DMS114 treated with DMSO at 0.1 percent for 48 hours (cell line): Measurements from ENCODE around the gene SNX7.

Experiments used
- DNase-seq: peaks from one replicate; lab custom pipeline; 2025; ENCODE audit not compliant: unreplicated experiment; lab: John Stamatoyannopoulos, UW

Gene SNX7

DNA sequence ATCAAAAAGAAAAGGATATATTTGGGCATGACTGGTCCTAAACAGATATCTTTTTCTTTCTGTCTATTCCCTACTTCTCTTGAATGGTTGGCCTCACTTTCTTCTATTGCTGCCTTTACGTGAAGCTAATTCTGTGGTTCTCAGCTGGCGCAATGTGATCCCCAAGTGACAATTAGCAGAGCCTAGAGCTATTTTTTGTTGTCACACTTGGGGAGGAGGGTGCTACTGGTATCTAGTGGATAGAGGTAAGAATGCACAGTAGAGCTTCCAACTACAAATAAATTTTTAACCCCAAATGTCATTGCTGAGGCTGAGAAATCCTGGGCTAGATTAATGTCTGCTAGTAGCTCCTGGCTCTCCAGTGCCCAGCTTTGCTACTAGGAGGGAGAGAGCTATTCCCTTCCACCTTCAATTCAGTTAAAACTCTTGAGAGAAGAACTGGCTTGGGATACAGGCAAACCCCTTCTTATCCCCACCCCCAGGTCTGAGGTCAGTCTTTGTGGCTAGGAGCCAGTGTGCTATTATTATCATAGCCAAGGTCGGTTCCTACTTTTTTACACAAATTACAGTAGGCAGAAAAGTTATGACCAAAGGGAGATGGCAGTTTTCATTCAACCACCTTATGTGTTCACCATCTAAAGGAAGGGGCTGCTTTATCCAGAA is 102.1 kb downstream of the SNX7 start:
- DNase-seq: no peak

DNA sequence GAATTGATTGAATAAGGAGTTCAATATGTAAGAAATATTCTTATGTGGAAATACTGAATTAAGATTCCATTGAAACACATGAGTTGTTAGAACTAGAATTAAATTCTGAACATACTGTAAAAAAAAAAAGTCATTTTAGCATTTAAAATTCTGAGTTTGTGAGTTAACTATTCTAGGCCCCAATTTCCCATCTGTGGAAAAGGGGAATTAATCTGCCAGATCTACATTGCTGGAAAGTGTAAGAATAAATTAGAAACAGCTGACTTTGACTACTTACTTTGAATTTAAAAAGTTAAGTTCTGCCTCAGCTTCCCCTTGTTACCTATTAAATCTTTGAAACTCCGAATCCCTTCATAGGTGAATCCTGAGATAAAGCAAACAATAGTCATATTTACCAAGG is 103.0 kb downstream of the SNX7 start:
- DNase-seq: no peak

DNA sequence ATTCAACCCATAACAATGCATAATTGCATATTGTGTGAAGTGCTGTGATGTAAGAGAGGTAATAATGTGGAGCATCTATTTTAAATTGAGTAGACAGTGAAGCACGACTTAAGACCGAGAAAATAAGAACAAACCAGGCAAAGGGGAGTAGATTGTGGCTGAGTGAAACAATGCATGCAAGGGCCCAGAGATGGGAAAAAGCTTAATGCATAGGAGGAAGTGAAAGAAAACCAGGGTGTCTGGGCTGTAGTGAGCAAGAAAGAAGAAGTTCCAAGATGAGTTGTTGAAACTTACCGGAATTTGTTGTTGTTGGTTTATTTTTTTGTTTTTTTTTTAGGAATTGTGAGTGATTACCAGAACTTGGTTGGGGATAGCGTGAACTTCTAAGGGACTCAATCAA is 104.7 kb downstream of the SNX7 start:
- DNase-seq: no peak

DNA sequence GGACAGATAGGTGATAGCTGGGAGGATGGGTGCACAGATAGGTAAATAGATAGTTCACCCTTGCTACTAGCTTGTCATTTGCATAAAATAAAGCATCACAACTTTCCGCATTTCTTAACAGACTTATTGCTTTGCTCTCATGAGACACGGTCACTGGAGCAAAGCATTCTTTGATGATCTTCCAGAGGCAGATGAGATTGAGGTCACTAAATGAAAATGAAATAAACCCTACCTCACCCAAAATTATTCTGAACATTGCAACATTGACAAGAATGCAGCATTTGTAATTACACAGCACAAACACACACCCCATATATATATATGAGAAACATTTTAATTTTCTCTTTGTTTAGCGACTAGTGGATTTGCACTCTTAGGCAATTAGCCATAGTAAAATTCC is 107.6 kb downstream of the SNX7 start:
- DNase-seq: no peak

DNA sequence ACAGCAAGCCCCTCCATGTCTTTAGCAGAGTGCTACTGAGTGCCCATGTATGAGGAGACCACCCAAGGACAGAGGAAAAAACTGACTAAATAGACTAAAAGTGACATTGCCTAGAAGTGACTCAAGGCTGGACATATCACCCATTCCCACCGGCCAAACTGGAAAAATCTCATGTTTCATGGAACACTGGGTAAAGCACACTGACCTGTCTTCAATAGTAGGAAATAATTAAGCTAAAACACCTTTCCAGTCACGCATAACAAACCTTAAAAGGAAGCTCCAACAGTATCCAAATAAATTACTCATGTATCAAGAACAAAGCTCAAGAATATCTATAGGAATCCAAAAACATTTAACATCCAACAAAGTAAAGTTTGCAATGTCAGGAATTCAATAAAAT is 120.4 kb downstream of the SNX7 start:
- DNase-seq: no peak

DNA sequence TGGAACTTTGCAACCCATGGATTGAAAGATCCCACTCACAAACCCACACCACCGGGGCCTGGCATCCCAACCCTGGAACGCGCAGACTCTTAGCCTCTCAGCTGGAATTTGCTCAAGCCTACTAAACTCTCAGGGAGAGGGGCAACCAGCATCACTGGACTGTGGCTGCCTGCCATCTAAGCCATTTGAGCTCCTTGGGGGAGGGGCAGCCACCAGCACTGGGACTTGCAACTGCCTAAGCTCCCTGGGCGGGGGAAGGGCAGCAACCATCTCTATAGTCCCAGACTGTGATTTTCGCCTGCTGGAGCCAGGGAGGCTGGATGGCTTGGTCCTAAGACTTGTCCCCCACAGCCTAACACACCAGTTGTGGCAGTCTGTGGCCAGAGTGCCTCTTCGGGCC is 122.3 kb downstream of the SNX7 start:
- no peak for DNase-seq

DNA sequence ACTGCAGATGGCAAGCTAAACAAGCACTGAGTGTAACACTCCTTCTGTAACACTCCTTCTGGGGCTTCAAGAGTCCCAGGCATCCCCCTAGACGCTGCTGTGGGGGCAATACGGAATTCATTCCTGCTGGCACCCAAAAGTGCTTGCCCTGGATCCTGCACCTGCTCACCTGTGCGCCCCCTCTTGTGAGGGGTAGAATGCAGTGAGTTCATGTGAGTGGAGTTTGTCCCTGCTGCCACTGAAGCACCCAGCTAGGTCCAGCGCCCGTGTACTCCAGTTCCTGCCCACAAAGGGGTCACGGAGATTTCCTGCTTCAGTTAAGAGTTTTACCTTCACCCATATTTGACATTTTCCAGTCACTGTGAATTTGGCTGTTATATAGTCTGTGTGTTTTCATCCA is 130.0 kb downstream of the SNX7 start:
- DNase-seq: no peak

DNA sequence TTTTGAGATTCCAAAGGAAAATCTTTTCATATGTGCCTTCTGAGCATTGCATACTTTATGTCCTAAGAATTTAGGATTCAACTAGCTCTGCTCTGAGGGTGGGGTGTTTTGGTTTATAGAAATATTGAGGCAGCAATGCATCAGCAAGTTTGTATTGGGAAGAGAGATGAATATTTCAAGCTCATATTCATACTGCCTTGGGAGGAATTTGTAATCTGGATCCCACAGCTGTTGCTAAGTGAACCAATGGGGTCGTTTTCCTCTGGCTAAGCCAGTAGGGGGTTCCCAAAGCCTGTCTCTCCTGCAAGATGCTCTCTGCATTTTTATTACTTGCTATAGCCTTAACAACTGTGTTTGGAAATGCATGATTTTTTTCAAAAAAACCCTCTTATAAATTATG is 130.6 kb downstream of the SNX7 start:
- no peak for DNase-seq

DNA sequence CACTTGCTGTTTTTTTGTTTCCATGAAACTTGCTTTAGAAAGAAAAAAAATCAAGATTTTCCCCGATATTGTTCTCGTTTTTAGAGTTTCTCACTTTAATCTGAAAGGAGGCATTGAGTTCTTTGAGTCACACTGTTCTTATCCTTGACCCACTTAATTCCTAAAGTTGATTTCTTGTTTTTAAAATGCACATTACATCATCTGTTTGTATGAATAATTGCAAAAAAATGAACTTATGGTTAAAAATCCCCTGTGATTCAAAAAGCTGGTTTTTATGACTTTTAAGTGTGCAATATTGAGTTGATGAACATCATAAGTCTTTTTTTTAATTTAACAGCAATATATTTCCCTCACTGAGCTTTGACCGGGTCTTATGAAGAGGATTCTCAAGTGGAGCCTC is 131.6 kb downstream of the SNX7 start:
- DNase-seq: no peak

DNA sequence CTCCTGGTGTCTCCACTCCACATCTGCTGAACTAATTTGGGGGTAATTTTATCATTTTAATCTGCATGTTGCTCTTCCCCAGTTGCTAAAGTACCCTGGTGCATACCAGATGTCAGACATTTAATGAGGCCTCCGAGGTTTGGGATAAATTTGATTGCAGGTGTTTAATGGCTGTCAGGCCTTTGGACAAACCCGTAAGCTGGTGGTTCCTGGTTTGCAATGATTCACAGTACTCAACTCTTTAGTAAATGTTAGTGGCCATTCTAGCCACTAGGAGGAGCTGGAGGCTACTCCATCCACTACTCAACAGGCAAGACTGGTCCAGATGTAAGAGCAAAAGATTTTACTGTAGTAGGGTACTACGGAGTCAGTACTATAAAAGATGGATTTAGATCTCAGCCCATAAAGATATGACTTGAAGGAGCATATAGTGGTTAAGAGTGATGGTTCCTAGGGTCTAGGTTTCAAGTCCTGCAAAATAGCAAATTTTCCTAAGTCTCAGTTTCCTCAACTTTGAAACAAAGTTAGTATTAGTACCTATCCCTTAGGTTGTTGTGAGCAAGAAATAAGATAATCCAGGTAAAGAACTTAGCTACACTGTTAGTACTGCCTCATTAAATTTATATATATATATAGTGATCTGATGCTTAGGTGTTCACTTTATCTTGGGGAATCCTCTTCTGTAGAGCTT is 132.8 kb downstream of the SNX7 start:
- peak; percentile 36 for DNase-seq

DNA sequence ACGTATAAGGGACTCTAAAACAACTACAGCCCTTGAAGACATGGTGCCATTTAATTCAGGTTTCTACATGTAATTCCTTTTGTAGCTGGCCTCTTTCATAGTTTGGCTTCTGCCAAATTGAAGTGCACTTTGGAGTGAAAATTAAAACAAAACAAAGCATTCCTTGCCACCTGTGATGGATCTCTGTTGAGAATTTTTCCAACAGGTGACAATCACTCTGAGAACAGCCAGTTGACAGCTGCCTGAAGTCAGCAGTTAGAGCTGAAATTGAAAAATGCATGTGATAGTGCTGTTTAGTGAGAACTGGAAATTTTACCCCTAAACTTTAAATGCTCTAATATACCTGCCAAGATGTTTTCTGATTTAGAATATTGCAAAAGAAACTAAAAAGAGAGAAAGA is 134.5 kb downstream of the SNX7 start:
- no peak for DNase-seq

DNA sequence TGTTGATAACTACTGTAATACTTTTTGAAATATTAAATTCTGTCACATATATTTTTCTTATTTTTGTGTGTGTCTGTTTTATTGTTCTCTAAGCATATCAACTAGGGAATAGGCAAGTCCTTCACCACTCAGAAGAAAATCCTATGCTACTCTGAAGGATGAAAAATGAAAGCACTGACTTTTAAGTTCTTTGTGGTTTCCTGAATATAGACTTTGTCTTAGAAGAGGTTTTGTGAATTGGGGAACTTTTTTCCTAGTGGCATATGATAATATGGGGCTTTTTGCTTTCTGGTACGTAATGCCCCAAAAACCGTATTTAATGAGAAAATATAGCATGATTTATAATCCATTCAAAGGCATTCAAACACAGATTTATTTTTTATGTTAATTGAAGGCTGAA is 136.0 kb downstream of the SNX7 start:
- DNase-seq: no peak
